ENCODE results near the gene SLC25A34. TPM values are rescaled to one million over a fixed set of nuclear protein-coding genes. Genes with fewer than 3 reads are reported as not detected.

The SLC25A34 gene
- total and polyA plus RNA-seq, 2 of the 13 experiments (the other 11 are each of a cell fraction or from before 2014, with no cell fraction given): 0.13 to 0.18 TPM

DNA sequence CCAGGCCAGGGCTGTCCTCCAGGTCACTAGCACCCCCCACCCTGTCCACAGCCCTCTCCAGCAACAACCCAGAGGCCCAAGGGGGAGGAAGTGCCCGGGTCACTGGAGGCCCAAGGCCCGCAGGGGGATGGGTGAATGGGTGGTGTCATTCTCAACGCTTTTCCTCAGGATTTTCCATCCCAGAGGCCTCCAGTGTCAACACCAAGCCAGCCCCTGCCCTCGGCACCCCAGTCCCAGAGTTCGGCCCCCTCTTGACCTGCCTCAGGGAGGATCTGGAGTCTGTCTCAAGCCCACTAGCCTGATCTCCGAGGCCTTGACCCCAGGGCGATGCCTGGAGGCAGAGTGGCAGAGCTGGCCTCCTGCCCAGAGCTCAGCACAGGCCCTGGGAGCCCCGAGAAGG, 11.3 kb downstream of the SLC25A34 start (continued):
- TF ChIP-seq ZFY (CRISPR knock-in tag; IDR thresholded peaks at IDR 0.05): peak; percentile 24; the same call in 1 of the 2 replicates
- no peak for TF ChIP-seq LCORL (IDR thresholded peaks at IDR 0.05)
- peak; percentile 53; the same call in 1 of the 2 replicates for TF ChIP-seq LCORL (CRISPR knock-in tag; IDR thresholded peaks at IDR 0.05)
- TF ChIP-seq MXI1 (IDR thresholded peaks at IDR 0.05; ENCODE audit: borderline replicate concordance, low read depth, low read length): no peak
- TF ChIP-seq, protein P1, sequence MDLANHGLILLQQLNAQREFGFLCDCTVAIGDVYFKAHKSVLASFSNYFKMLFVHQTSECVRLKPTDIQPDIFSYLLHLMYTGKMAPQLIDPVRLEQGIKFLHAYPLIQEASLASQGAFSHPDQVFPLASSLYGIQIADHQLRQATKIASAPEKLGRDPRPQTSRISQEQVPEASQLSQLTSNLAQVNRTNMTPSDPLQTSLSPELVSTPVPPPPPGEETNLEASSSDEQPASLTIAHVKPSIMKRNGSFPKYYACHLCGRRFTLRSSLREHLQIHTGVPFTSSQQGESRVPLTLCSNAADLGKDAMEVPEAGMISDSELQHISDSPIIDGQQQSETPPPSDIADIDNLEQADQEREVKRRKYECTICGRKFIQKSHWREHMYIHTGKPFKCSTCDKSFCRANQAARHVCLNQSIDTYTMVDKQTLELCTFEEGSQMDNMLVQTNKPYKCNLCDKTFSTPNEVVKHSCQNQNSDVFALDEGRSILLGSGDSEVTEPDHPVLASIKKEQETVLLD (CRISPR knock-in tag; IDR thresholded peaks at IDR 0.05; ENCODE audit: low read depth): no peak
- TF ChIP-seq ZNF33A (CRISPR knock-in tag; IDR thresholded peaks at IDR 0.05; ENCODE audit: borderline replicate concordance): no peak
- TF ChIP-seq AGO1 (IDR thresholded peaks at IDR 0.05; ENCODE audit: low read depth, low read length, poor library complexity, severe bottlenecking): no peak
- no peak for TF ChIP-seq MAFK (conservative IDR thresholded peaks at IDR 0.05 in 1 of 2, IDR thresholded peaks at IDR 0.05 in 1 of 2; ENCODE audit: low read length in 2 of 2)
- no peak for TF ChIP-seq WIZ (CRISPR knock-in tag; IDR thresholded peaks at IDR 0.05)
- TF ChIP-seq CBFB (CRISPR knock-in tag; IDR thresholded peaks at IDR 0.05): no peak
- TF ChIP-seq, protein P2, sequence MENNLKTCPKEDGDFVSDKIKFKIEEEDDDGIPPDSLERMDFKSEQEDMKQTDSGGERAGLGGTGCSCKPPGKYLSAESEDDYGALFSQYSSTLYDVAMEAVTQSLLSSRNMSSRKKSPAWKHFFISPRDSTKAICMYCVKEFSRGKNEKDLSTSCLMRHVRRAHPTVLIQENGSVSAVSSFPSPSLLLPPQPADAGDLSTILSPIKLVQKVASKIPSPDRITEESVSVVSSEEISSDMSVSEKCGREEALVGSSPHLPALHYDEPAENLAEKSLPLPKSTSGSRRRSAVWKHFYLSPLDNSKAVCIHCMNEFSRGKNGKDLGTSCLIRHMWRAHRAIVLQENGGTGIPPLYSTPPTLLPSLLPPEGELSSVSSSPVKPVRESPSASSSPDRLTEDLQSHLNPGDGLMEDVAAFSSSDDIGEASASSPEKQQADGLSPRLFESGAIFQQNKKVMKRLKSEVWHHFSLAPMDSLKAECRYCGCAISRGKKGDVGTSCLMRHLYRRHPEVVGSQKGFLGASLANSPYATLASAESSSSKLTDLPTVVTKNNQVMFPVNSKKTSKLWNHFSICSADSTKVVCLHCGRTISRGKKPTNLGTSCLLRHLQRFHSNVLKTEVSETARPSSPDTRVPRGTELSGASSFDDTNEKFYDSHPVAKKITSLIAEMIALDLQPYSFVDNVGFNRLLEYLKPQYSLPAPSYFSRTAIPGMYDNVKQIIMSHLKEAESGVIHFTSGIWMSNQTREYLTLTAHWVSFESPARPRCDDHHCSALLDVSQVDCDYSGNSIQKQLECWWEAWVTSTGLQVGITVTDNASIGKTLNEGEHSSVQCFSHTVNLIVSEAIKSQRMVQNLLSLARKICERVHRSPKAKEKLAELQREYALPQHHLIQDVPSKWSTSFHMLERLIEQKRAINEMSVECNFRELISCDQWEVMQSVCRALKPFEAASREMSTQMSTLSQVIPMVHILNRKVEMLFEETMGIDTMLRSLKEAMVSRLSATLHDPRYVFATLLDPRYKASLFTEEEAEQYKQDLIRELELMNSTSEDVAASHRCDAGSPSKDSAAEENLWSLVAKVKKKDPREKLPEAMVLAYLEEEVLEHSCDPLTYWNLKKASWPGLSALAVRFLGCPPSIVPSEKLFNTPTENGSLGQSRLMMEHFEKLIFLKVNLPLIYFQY (CRISPR knock-in tag; IDR thresholded peaks at IDR 0.05; ENCODE audit: borderline replicate concordance): peak; percentile 52; the same call in 1 of the 2 replicates
- no peak for TF ChIP-seq GATAD1 (CRISPR knock-in tag; IDR thresholded peaks at IDR 0.05)
- no peak for TF ChIP-seq KLF11 (CRISPR knock-in tag; IDR thresholded peaks at IDR 0.05)
- TF ChIP-seq ATRX (CRISPR knock-in tag; IDR thresholded peaks at IDR 0.05; ENCODE audit: borderline replicate concordance): no peak
- TF ChIP-seq, protein P3, sequence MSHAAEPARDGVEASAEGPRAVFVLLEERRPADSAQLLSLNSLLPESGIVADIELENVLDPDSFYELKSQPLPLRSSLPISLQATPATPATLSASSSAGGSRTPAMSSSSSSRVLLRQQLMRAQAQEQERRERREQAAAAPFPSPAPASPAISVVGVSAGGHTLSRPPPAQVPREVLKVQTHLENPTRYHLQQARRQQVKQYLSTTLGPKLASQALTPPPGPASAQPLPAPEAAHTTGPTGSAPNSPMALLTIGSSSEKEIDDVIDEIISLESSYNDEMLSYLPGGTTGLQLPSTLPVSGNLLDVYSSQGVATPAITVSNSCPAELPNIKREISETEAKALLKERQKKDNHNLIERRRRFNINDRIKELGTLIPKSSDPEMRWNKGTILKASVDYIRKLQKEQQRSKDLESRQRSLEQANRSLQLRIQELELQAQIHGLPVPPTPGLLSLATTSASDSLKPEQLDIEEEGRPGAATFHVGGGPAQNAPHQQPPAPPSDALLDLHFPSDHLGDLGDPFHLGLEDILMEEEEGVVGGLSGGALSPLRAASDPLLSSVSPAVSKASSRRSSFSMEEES (CRISPR knock-in tag; IDR thresholded peaks at IDR 0.05): no peak
- TF ChIP-seq, protein P4, sequence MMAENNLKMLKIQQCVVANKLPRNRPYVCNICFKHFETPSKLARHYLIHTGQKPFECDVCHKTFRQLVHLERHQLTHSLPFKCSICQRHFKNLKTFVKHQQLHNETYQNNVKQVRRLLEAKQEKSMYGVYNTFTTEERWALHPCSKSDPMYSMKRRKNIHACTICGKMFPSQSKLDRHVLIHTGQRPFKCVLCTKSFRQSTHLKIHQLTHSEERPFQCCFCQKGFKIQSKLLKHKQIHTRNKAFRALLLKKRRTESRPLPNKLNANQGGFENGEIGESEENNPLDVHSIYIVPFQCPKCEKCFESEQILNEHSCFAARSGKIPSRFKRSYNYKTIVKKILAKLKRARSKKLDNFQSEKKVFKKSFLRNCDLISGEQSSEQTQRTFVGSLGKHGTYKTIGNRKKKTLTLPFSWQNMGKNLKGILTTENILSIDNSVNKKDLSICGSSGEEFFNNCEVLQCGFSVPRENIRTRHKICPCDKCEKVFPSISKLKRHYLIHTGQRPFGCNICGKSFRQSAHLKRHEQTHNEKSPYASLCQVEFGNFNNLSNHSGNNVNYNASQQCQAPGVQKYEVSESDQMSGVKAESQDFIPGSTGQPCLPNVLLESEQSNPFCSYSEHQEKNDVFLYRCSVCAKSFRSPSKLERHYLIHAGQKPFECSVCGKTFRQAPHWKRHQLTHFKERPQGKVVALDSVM (CRISPR knock-in tag; IDR thresholded peaks at IDR 0.05): peak; percentile 83
- no peak for TF ChIP-seq SMARCC2 (IDR thresholded peaks at IDR 0.05)
- TF ChIP-seq ZNF30 (CRISPR knock-in tag; IDR thresholded peaks at IDR 0.05): no peak
- TF ChIP-seq ZNF143 (CRISPR knock-in tag; IDR thresholded peaks at IDR 0.05): no peak; the same call in 1 of the 2 replicates
- 0 out of 2 replicates have a peak, but pooled peaks have one; percentile 17 for TF ChIP-seq PHF8 (CRISPR knock-in tag; IDR thresholded peaks at IDR 0.05)
- no peak for TF ChIP-seq NCOA5 (CRISPR knock-in tag; IDR thresholded peaks at IDR 0.05)
- 0 out of 2 replicates have a peak, but pooled peaks have one; percentile 14 for TF ChIP-seq KAT8 (CRISPR knock-in tag; IDR thresholded peaks at IDR 0.05)
- TF ChIP-seq, protein P5, sequence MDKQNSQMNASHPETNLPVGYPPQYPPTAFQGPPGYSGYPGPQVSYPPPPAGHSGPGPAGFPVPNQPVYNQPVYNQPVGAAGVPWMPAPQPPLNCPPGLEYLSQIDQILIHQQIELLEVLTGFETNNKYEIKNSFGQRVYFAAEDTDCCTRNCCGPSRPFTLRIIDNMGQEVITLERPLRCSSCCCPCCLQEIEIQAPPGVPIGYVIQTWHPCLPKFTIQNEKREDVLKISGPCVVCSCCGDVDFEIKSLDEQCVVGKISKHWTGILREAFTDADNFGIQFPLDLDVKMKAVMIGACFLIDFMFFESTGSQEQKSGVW (CRISPR knock-in tag; IDR thresholded peaks at IDR 0.05; ENCODE audit: borderline replicate concordance): no peak
